ENCODE measurements around the gene HBG1. TPM values are rescaled to one million over a fixed set of nuclear protein-coding genes. Genes with fewer than 3 reads are reported as not detected.
A peak's percentile ranks its signal among the peaks of the same experiment; 100 is the strongest.

Gene HBG1
- total and polyA plus RNA-seq, 2 donors, result 0.41 to 612 TPM

GRCh38 chr11:5234381-5234834, 15.2 kb downstream of the HBG1 start, which contains the start of gene HBD:
Gene HBD, minus strand, starts transcription at chr11:5234483. Its CDS starts 50 bp downstream, at chr11:5234433.
- Histone ChIP-seq H3K4me3 (ENCODE audit: low read length in 2 of 2) (no peak within 1 kb of the TSS), H3K27me3 (ENCODE audit: control insufficient read depth in 2 of 2, insufficient read depth in 1 of 2, low read length in 1 of 2) (no peaks in the 10 kb centered on the region), H3K4me1 (ENCODE audit: control insufficient read depth in 2 of 2, insufficient read depth in 2 of 2, low read length in 2 of 2) (peaks cover 0 to 7% of the 10 kb centered on the region in 2 donors), H3K9me3 (ENCODE audit: control insufficient read depth in 2 of 2, insufficient read depth in 1 of 2, low read length in 1 of 2) (no peaks in the 10 kb centered on the region), H3K27ac (ENCODE audit: low read depth in 1 of 2, low read length in 1 of 2) (peak within 1 kb of the TSS in 1 of 2 donors; percentile 34), H3K36me3 (ENCODE audit: control insufficient read depth in 2 of 2, insufficient read depth in 2 of 2, low read length in 1 of 2) (no peaks in the 10 kb centered on the region)
- 5% methylated on average over 2 of the region's 2 CpGs for WGBS
- peak in 6 of 9 donors; percentile 2 to 51 (median 16) for DNase-seq (ENCODE audit: low read depth in 6 of 9, low spot score in 9 of 9)

DNA sequence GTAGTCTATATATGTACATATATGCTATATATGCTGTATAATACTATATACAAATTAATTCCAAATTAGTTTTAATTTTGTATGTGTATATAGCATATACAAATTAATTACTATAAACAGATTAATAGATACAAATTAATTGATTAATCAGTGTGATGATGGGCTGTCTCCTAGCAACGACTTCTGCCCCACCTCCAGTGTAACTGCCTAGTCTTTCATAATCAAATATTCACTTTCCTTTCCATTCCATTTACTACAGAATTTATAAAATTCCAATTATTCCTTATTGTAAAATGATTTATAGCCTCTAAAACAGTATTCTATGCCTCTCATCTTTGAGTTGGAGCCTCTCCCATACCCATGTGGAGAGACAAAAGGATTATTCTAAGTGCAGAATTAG, 16.4 kb downstream of the HBG1 start:
- H3K27me3 ChIP-seq (ENCODE audit: control insufficient read depth in 2 of 2, insufficient read depth in 1 of 2, low read length in 1 of 2), result no peaks in the 10 kb centered on the region
- no peak overlapping the region for H3K27ac ChIP-seq (ENCODE audit: low read depth in 1 of 2, low read length in 1 of 2)
- WGBS, result 96% methylated on average over 1 of the region's 1 CpG
- peaks cover 0 to 7% of the 10 kb centered on the region in 2 donors for H3K4me1 ChIP-seq (ENCODE audit: control insufficient read depth in 2 of 2, insufficient read depth in 2 of 2, low read length in 2 of 2)
- no peaks in the 10 kb centered on the region for H3K36me3 ChIP-seq (ENCODE audit: control insufficient read depth in 2 of 2, insufficient read depth in 2 of 2, low read length in 1 of 2)
- no peaks in the 10 kb centered on the region for H3K9me3 ChIP-seq (ENCODE audit: control insufficient read depth in 2 of 2, insufficient read depth in 1 of 2, low read length in 1 of 2)
- no peak for DNase-seq (ENCODE audit: low read depth in 6 of 9, low spot score in 9 of 9)
- no peak overlapping the region for H3K4me3 ChIP-seq (ENCODE audit: low read length in 2 of 2)

GRCh38 chr11:5232821-5233220, 16.8 kb downstream of the HBG1 start:
- H3K27ac ChIP-seq (ENCODE audit: low read depth in 1 of 2, low read length in 1 of 2), result no peak overlapping the region
- H3K27me3 ChIP-seq (ENCODE audit: control insufficient read depth in 2 of 2, insufficient read depth in 1 of 2, low read length in 1 of 2), result no peaks in the 10 kb centered on the region
- no peak for DNase-seq (ENCODE audit: low read depth in 6 of 9, low spot score in 9 of 9)
- 100% methylated on average over 2 of the region's 2 CpGs for WGBS
- H3K36me3 ChIP-seq (ENCODE audit: control insufficient read depth in 2 of 2, insufficient read depth in 2 of 2, low read length in 1 of 2), result no peaks in the 10 kb centered on the region
- H3K9me3 ChIP-seq (ENCODE audit: control insufficient read depth in 2 of 2, insufficient read depth in 1 of 2, low read length in 1 of 2), result no peaks in the 10 kb centered on the region
- H3K4me3 ChIP-seq (ENCODE audit: low read length in 2 of 2), result no peak overlapping the region
- peaks cover 0 to 7% of the 10 kb centered on the region in 2 donors for H3K4me1 ChIP-seq (ENCODE audit: control insufficient read depth in 2 of 2, insufficient read depth in 2 of 2, low read length in 2 of 2)

DNA sequence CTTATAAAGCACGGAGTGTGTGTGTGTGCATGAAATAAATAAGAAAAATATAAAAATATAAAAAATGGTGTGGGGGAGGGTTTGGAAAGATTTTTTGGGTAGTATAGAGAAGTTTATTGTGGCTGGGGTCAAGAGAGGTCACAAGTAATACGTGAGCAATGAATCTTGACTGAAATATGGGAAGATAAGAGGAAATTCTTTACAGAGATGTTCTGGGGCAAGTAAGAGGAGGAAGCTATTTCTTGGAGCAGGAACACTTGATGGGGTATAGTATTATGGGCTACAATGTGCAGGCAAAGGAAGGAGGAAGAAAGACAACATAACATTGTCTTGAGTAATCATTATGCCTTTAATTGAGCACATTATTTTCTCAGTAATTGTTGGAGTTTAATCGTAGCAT, 17.5 kb downstream of the HBG1 start:
- no peak overlapping the region for H3K27ac ChIP-seq (ENCODE audit: low read depth in 1 of 2, low read length in 1 of 2)
- H3K4me3 ChIP-seq (ENCODE audit: low read length in 2 of 2), result no peak overlapping the region
- no peaks in the 10 kb centered on the region for H3K27me3 ChIP-seq (ENCODE audit: control insufficient read depth in 2 of 2, insufficient read depth in 1 of 2, low read length in 1 of 2)
- H3K9me3 ChIP-seq (ENCODE audit: control insufficient read depth in 2 of 2, insufficient read depth in 1 of 2, low read length in 1 of 2), result no peaks in the 10 kb centered on the region
- peaks cover 0 to 7% of the 10 kb centered on the region in 2 donors for H3K4me1 ChIP-seq (ENCODE audit: control insufficient read depth in 2 of 2, insufficient read depth in 2 of 2, low read length in 2 of 2)
- no peak for DNase-seq (ENCODE audit: low read depth in 6 of 9, low spot score in 9 of 9)
- 94% methylated on average over 3 of the region's 3 CpGs for WGBS
- H3K36me3 ChIP-seq (ENCODE audit: control insufficient read depth in 2 of 2, insufficient read depth in 2 of 2, low read length in 1 of 2), result no peaks in the 10 kb centered on the region

GRCh38 chr11:5231111-5231510, 18.5 kb downstream of the HBG1 start:
- WGBS, result 97% methylated on average over 2 of the region's 2 CpGs
- Histone ChIP-seq H3K27me3 (ENCODE audit: control insufficient read depth in 2 of 2, insufficient read depth in 1 of 2, low read length in 1 of 2) (no peaks in the 10 kb centered on the region), H3K36me3 (ENCODE audit: control insufficient read depth in 2 of 2, insufficient read depth in 2 of 2, low read length in 1 of 2) (no peaks in the 10 kb centered on the region), H3K27ac (ENCODE audit: low read depth in 1 of 2, low read length in 1 of 2) (no peak overlapping the region), H3K4me1 (ENCODE audit: control insufficient read depth in 2 of 2, insufficient read depth in 2 of 2, low read length in 2 of 2) (peaks cover 0 to 7% of the 10 kb centered on the region in 2 donors), H3K9me3 (ENCODE audit: control insufficient read depth in 2 of 2, insufficient read depth in 1 of 2, low read length in 1 of 2) (no peaks in the 10 kb centered on the region), H3K4me3 (ENCODE audit: low read length in 2 of 2) (no peak overlapping the region)
- DNase-seq (ENCODE audit: low read depth in 6 of 9, low spot score in 9 of 9), result no peak

- no peak for DNase-seq (ENCODE audit: low read depth in 6 of 9, low spot score in 9 of 9)
- Histone ChIP-seq H3K4me3 (ENCODE audit: low read length in 2 of 2) (no peak overlapping the region), H3K9me3 (ENCODE audit: control insufficient read depth in 2 of 2, insufficient read depth in 1 of 2, low read length in 1 of 2) (no peaks in the 10 kb centered on the region), H3K27me3 (ENCODE audit: control insufficient read depth in 2 of 2, insufficient read depth in 1 of 2, low read length in 1 of 2) (no peaks in the 10 kb centered on the region), H3K27ac (ENCODE audit: low read depth in 1 of 2, low read length in 1 of 2) (no peak overlapping the region), H3K4me1 (ENCODE audit: control insufficient read depth in 2 of 2, insufficient read depth in 2 of 2, low read length in 2 of 2) (peaks cover 0 to 7% of the 10 kb centered on the region in 2 donors), H3K36me3 (ENCODE audit: control insufficient read depth in 2 of 2, insufficient read depth in 2 of 2, low read length in 1 of 2) (no peaks in the 10 kb centered on the region)
- WGBS, result 96% methylated on average over 1 of the region's 1 CpG
Observed at GRCh38 chr11:5230266-5230665, 19.4 kb downstream of the HBG1 start.

GRCh38 chr11:5229796-5230195, 19.9 kb downstream of the HBG1 start:
- 96% methylated on average over 2 of the region's 2 CpGs for WGBS
- no peak overlapping the region for H3K27ac ChIP-seq (ENCODE audit: low read depth in 1 of 2, low read length in 1 of 2)

DNA sequence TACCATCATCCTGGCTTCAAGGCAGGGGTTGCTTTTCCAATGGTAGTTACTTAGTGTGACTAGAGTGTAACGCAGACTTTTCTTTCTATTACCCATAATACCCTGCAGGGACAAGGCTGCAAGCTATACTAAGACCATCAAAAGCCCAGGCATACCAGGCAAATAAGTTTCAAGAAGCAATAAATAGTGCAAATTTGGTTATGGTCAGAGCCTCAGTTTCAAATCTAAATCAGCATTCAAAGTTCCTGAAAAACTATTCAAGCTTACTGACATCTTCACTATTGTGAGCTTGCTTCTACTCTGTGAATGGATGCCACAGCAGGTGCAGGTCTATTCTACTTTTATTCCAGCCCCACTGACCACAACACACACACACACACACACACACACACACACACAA, 20.3 kb downstream of the HBG1 start:
- H3K27me3 ChIP-seq (ENCODE audit: control insufficient read depth in 2 of 2, insufficient read depth in 1 of 2, low read length in 1 of 2), result no peaks in the 10 kb centered on the region
- WGBS, result 100% methylated on average over 1 of the region's 1 CpG
- no peak overlapping the region for H3K27ac ChIP-seq (ENCODE audit: low read depth in 1 of 2, low read length in 1 of 2)
- no peaks in the 10 kb centered on the region for H3K9me3 ChIP-seq (ENCODE audit: control insufficient read depth in 2 of 2, insufficient read depth in 1 of 2, low read length in 1 of 2)
- no peaks in the 10 kb centered on the region for H3K36me3 ChIP-seq (ENCODE audit: control insufficient read depth in 2 of 2, insufficient read depth in 2 of 2, low read length in 1 of 2)
- DNase-seq (ENCODE audit: low read depth in 6 of 9, low spot score in 9 of 9), result no peak
- peaks cover 0 to 6% of the 10 kb centered on the region in 2 donors for H3K4me1 ChIP-seq (ENCODE audit: control insufficient read depth in 2 of 2, insufficient read depth in 2 of 2, low read length in 2 of 2)
- no peak overlapping the region for H3K4me3 ChIP-seq (ENCODE audit: low read length in 2 of 2)

More at GRCh38 chr11:5229796-5230195, 19.9 kb downstream of the HBG1 start:
- Histone ChIP-seq H3K27me3 (ENCODE audit: control insufficient read depth in 2 of 2, insufficient read depth in 1 of 2, low read length in 1 of 2) (no peaks in the 10 kb centered on the region), H3K4me3 (ENCODE audit: low read length in 2 of 2) (no peak overlapping the region), H3K9me3 (ENCODE audit: control insufficient read depth in 2 of 2, insufficient read depth in 1 of 2, low read length in 1 of 2) (no peaks in the 10 kb centered on the region), H3K36me3 (ENCODE audit: control insufficient read depth in 2 of 2, insufficient read depth in 2 of 2, low read length in 1 of 2) (no peaks in the 10 kb centered on the region), H3K4me1 (ENCODE audit: control insufficient read depth in 2 of 2, insufficient read depth in 2 of 2, low read length in 2 of 2) (peaks cover 0 to 7% of the 10 kb centered on the region in 2 donors)
- no peak for DNase-seq (ENCODE audit: low read depth in 6 of 9, low spot score in 9 of 9)

DNA sequence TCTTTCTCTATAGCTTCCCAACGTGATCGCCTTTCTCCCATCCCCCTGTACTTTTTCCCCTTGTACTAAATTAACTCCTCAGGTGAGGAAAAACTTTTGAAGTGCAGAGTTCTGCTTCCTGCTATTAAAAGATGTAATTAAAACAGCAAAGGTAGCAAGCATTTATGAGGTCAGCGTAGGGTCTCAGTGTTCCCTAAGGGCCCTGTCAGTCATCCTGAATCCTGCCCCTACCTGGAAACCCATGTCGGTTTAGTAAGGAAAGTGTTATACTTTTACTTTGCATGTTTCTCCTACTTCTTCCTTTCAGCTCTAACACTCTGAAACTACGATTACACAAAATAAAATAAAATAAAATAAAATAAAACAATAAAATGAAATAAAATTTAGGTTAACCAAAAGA, 21.5 kb downstream of the HBG1 start:
- WGBS, result 94% methylated on average over 5 of the region's 5 CpGs
- no peak overlapping the region for H3K27ac ChIP-seq (ENCODE audit: low read depth in 1 of 2, low read length in 1 of 2)
- H3K4me1 ChIP-seq (ENCODE audit: control insufficient read depth in 2 of 2, insufficient read depth in 2 of 2, low read length in 2 of 2), result no peaks in the 10 kb centered on the region

More for the DNA sequence above, 21.5 kb downstream of the HBG1 start:
- Histone ChIP-seq H3K4me3 (ENCODE audit: low read length in 2 of 2) (no peak overlapping the region), H3K36me3 (ENCODE audit: control insufficient read depth in 2 of 2, insufficient read depth in 2 of 2, low read length in 1 of 2) (no peaks in the 10 kb centered on the region), H3K27me3 (ENCODE audit: control insufficient read depth in 2 of 2, insufficient read depth in 1 of 2, low read length in 1 of 2) (no peaks in the 10 kb centered on the region), H3K9me3 (ENCODE audit: control insufficient read depth in 2 of 2, insufficient read depth in 1 of 2, low read length in 1 of 2) (no peaks in the 10 kb centered on the region)
- no peak for DNase-seq (ENCODE audit: low read depth in 6 of 9, low spot score in 9 of 9)
